Mucosa of rectum (tissue), 2 donors: ENCODE data around the gene CDPF1.

Experiments used
- H3K27ac ChIP-seq, 2 donors: one replicate each; pipeline ENCODE4 v1.7.0; 2013; ENCODE audit warnings: inconsistent platforms in 2 of 2, low read depth in 2 of 2, low read length in 2 of 2
- H3K27me3 ChIP-seq, 2 donors: one replicate each; pipeline ENCODE4 v1.7.0; 2013; ENCODE audit warnings: low read length in 2 of 2; ENCODE audit not compliant: control insufficient read depth in 2 of 2, insufficient read depth in 2 of 2
- H3K36me3 ChIP-seq, 2 donors: one replicate each; pipeline ENCODE4 v1.7.0; 2013; ENCODE audit warnings: low read length in 2 of 2; ENCODE audit not compliant: control insufficient read depth in 2 of 2, insufficient read depth in 2 of 2
- H3K4me1 ChIP-seq, 2 donors: one replicate each; pipeline ENCODE4 v1.7.0; 2013; ENCODE audit warnings: low read length in 2 of 2, mild to moderate bottlenecking in 1 of 2; ENCODE audit not compliant: control insufficient read depth in 2 of 2, insufficient read depth in 2 of 2
- H3K4me3 ChIP-seq, 2 donors: one replicate each; pipeline ENCODE4 v1.7.0; 2013; ENCODE audit warnings: low read length in 2 of 2
- H3K9ac ChIP-seq, 2 donors: one replicate each; pipeline ENCODE4 v1.7.0; 2013; ENCODE audit warnings: low read length in 2 of 2, low read depth in 1 of 2, mild to moderate bottlenecking in 1 of 2
- H3K9me3 ChIP-seq, 2 donors: one replicate each; pipeline ENCODE4 v1.7.0; 2013; ENCODE audit warnings: low read length in 2 of 2; ENCODE audit not compliant: control insufficient read depth in 2 of 2
- donor health status: healthy.
- donor health status: Normal muscosa, but diverticular disease.

Gene CDPF1

GRCh38 chr22:46250035-46250782 lies at the start of gene CDPF1:
Gene CDPF1 (minus strand): TSS chr22:46250293. CDS start chr22:46248284, 2,009 bp downstream.
- Histone ChIP-seq H3K4me3 (peak within 1 kb of the TSS; percentile 84 to 93), H3K27ac (peak within 1 kb of the TSS; percentile 86 to 87), H3K9me3 (no peaks in the 10 kb centered on the region), H3K9ac (peak within 1 kb of the TSS; percentile 81 to 97), H3K4me1 (peaks cover 5 to 10% of the 10 kb centered on the region in 2 donors), H3K36me3 (no peaks in the 10 kb centered on the region), H3K27me3 (no peaks in the 10 kb centered on the region)

- H3K36me3 ChIP-seq = no peaks in the 10 kb centered on the region
- no peaks in the 10 kb centered on the region for H3K27me3 ChIP-seq
- H3K4me3 ChIP-seq = no peak overlapping the region
- H3K27ac ChIP-seq = no peak overlapping the region
- H3K9me3 ChIP-seq = no peaks in the 10 kb centered on the region
- peaks cover 15 to 20% of the 10 kb centered on the region in 2 donors for H3K4me1 ChIP-seq
- no peak overlapping the region for H3K9ac ChIP-seq
These were observed 49.0 kb upstream of the CDPF1 start for GRCh38 chr22:46299101-46299500.

GRCh38 chr22:46297151-46297812 lies 47.2 kb upstream of the CDPF1 start:
- no peak overlapping the region for H3K27ac ChIP-seq
- H3K4me1 ChIP-seq = peaks cover 15 to 20% of the 10 kb centered on the region in 2 donors
- H3K9ac ChIP-seq = peak overlapping the region in 1 of 2 donors; percentile 55
- H3K9me3 ChIP-seq = no peaks in the 10 kb centered on the region
- peak overlapping the region; percentile 80 to 83 for H3K4me3 ChIP-seq
- peaks cover 10 to 11% of the 10 kb centered on the region in 2 donors for H3K36me3 ChIP-seq
- no peaks in the 10 kb centered on the region for H3K27me3 ChIP-seq

GRCh38 chr22:46296257-46297150 lies 46.4 kb upstream of the CDPF1 start, which contains the start of gene GTSE1:
Gene GTSE1 (plus strand): TSS chr22:46296870. CDS start chr22:46297401, 531 bp downstream.
- no peaks in the 10 kb centered on the region for H3K9me3 ChIP-seq
- peaks cover 15 to 20% of the 10 kb centered on the region in 2 donors for H3K4me1 ChIP-seq
- H3K27me3 ChIP-seq = no peaks in the 10 kb centered on the region
- peak within 1 kb of the TSS; percentile 93 to 96 for H3K27ac ChIP-seq
- peaks cover 15 to 17% of the 10 kb centered on the region in 2 donors for H3K36me3 ChIP-seq
- peak within 1 kb of the TSS; percentile 80 to 83 for H3K4me3 ChIP-seq
- H3K9ac ChIP-seq = peak within 1 kb of the TSS; percentile 84 to 89

- Histone ChIP-seq H3K36me3 (peaks cover 26% of the 10 kb centered on the region in 2 donors), H3K27me3 (no peaks in the 10 kb centered on the region), H3K4me3 (peak overlapping the region; percentile 80 to 83), H3K27ac (peak overlapping the region; percentile 93 to 96), H3K4me1 (peaks cover 15 to 20% of the 10 kb centered on the region in 2 donors), H3K9me3 (no peaks in the 10 kb centered on the region), H3K9ac (peak overlapping the region in 1 of 2 donors; percentile 84)
These were observed 45.3 kb upstream of the CDPF1 start for GRCh38 chr22:46295277-46295971.

- no peak overlapping the region for H3K4me3 ChIP-seq
- peaks cover 31 to 32% of the 10 kb centered on the region in 2 donors for H3K36me3 ChIP-seq
- peaks cover 15 to 20% of the 10 kb centered on the region in 2 donors for H3K4me1 ChIP-seq
- no peak overlapping the region for H3K9ac ChIP-seq
- no peaks in the 10 kb centered on the region for H3K27me3 ChIP-seq
- no peak overlapping the region for H3K27ac ChIP-seq
- H3K9me3 ChIP-seq = no peaks in the 10 kb centered on the region
These were observed 44.7 kb upstream of the CDPF1 start for GRCh38 chr22:46294784-46295183.

- no peak overlapping the region for H3K9ac ChIP-seq
- H3K27me3 ChIP-seq = no peaks in the 10 kb centered on the region
- peaks cover 17 to 21% of the 10 kb centered on the region in 2 donors for H3K4me1 ChIP-seq
- no peak overlapping the region for H3K27ac ChIP-seq
- no peak overlapping the region for H3K4me3 ChIP-seq
- H3K36me3 ChIP-seq = peaks cover 38 to 42% of the 10 kb centered on the region in 2 donors
- H3K9me3 ChIP-seq = no peaks in the 10 kb centered on the region
These were observed 43.6 kb upstream of the CDPF1 start for GRCh38 chr22:46293577-46294260.

GRCh38 chr22:46292732-46293131 lies 42.6 kb upstream of the CDPF1 start:
- Histone ChIP-seq H3K4me3 (no peak overlapping the region), H3K9ac (no peak overlapping the region), H3K4me1 (peaks cover 20 to 22% of the 10 kb centered on the region in 2 donors), H3K27ac (peak overlapping the region; percentile 11 to 27), H3K9me3 (no peaks in the 10 kb centered on the region), H3K27me3 (no peaks in the 10 kb centered on the region), H3K36me3 (peaks cover 43 to 47% of the 10 kb centered on the region in 2 donors)

GRCh38 chr22:46292173-46292572 lies 42.1 kb upstream of the CDPF1 start:
- Histone ChIP-seq H3K27ac (peak overlapping the region; percentile 11 to 27), H3K36me3 (peaks cover 48 to 50% of the 10 kb centered on the region in 2 donors)

More at GRCh38 chr22:46292173-46292572, 42.1 kb upstream of the CDPF1 start:
- H3K9ac ChIP-seq = no peak overlapping the region
- H3K4me1 ChIP-seq = peaks cover 18% of the 10 kb centered on the region in 2 donors
- no peak overlapping the region for H3K4me3 ChIP-seq
- H3K9me3 ChIP-seq = no peaks in the 10 kb centered on the region
- H3K27me3 ChIP-seq = no peaks in the 10 kb centered on the region
